B cell (primary cell): ENCODE measurements around the gene MYRIP. TPM values are rescaled to one million over a fixed set of nuclear protein-coding genes. Genes with fewer than 3 reads are reported as not detected.

ENCODE experiments used
- ATAC-seq: fragments of 200-7000 bp; cut with Tn5 transposase; one replicate; pipeline ENCODE4 v1.10.0; 2021; ENCODE audit warnings: low read depth, mild to moderate bottlenecking, moderate number of reproducible peaks, moderate library complexity
- CTCF ChIA-PET: fragments of 350-600 bp; sonication (Branson Sonifier 250); formaldehyde crosslinking; loops from one replicate; lab custom pipeline; 2021; ENCODE audit warnings: antibody characterized with exemption, inconsistent platforms; lab: Charles Lee
- POLR2A ChIA-PET: fragments of 350-600 bp; sonication (Branson Sonifier 250); formaldehyde crosslinking; loops from one replicate; lab custom pipeline; 2021; ENCODE audit warnings: antibody characterized with exemption; lab: Charles Lee
- DNase-seq: peaks from one replicate; pipeline ENCODE4 v3.0.0; 2013
- H2AFZ ChIP-seq: 2 replicates; pipeline ENCODE4 v1.6.1; 2012; ENCODE audit warnings: mild to moderate bottlenecking, low read depth, low read length; ENCODE audit not compliant: insufficient read depth, poor library complexity, severe bottlenecking
- H3K27ac ChIP-seq, 2 donors: 1 replicate in 1 of 2; 2 replicates in 1 of 2; pipeline ENCODE4 v1.5.1; 2012 to 2013; ENCODE audit warnings: low read length in 2 of 2, mild to moderate bottlenecking in 2 of 2, moderate library complexity in 1 of 2
- H3K27me3 ChIP-seq, 4 experiments: fragments of 200-600 bp in 1 of 4; sonication (generic) in 1 of 4; replicated peaks in 1 of 4; 1 replicate in 2 of 4; 2 replicates in 2 of 4; pipeline versions ENCODE4 v1.6.1 to v1.7.0; 2013 to 2016; ENCODE audit warnings: low read length in 3 of 4, mild to moderate bottlenecking in 2 of 4, mixed read lengths in 1 of 4, moderate library complexity in 1 of 4; ENCODE audit not compliant: insufficient read depth in 4 of 4, control insufficient read depth in 3 of 4; ENCODE audit errors: control extremely low read depth in 1 of 4
- H3K36me3 ChIP-seq, 2 experiments: replicated peaks in 1 of 2; 1 replicate in 1 of 2; 2 replicates in 1 of 2; pipeline versions ENCODE4 v1.6.1 to v1.7.1; 2013; ENCODE audit warnings: low read length in 1 of 2; ENCODE audit not compliant: insufficient read depth in 2 of 2, control insufficient read depth in 1 of 2; ENCODE audit errors: control extremely low read depth in 1 of 2, extremely low read depth in 1 of 2
- H3K4me1 ChIP-seq, 2 donors: fragments of 200-600 bp in 1 of 2; sonication (generic) in 1 of 2; 1 replicate in 1 of 2; 2 replicates in 1 of 2; pipeline versions ENCODE4 v1.5.1 to v1.6.1; 2013 to 2017; ENCODE audit warnings: low read length in 2 of 2; ENCODE audit not compliant: control insufficient read depth in 2 of 2, insufficient read depth in 2 of 2
- H3K4me2 ChIP-seq: replicated peaks from 2 replicates; pipeline ENCODE3; 2012; ENCODE audit warnings: mild to moderate bottlenecking, low read depth, low read length; ENCODE audit not compliant: poor library complexity, severe bottlenecking
- H3K4me3 ChIP-seq, 5 experiments: fragments of 200-600 bp in 1 of 5; sonication (generic) in 1 of 5; 1 replicate in 3 of 5; 2 replicates in 2 of 5; pipeline versions ENCODE4 v1.5.1 to v1.7.0; 2011 to 2016; ENCODE audit warnings: low read length in 4 of 5, mild to moderate bottlenecking in 4 of 5, low read depth in 2 of 5, control low read depth in 1 of 5, moderate library complexity in 1 of 5; ENCODE audit not compliant: insufficient read depth in 1 of 5; ENCODE audit errors: control extremely low read depth in 1 of 5, extremely low read depth in 1 of 5
- H3K79me2 ChIP-seq: fragments of 200-600 bp; sonication (generic); one replicate; pipeline ENCODE4 v1.6.0; 2016; ENCODE audit warnings: low read length; ENCODE audit not compliant: control insufficient read depth, insufficient read depth
- H3K9ac ChIP-seq: fragments of 200-600 bp; sonication (generic); 2 replicates; pipeline ENCODE4 v1.6.1; 2017; ENCODE audit warnings: mild to moderate bottlenecking, low read length, moderate library complexity
- H3K9me3 ChIP-seq, 3 donors: one replicate each; pipeline versions ENCODE4 v1.6.1 to v1.7.1; 2013; ENCODE audit warnings: low read length in 2 of 3; ENCODE audit not compliant: control insufficient read depth in 2 of 3, insufficient read depth in 1 of 3; ENCODE audit errors: control extremely low read depth in 1 of 3
- H4K20me1 ChIP-seq: 2 replicates; pipeline ENCODE4 v1.6.0; 2012; ENCODE audit warnings: mild to moderate bottlenecking, low read length; ENCODE audit not compliant: insufficient read depth, control insufficient read depth, poor library complexity, severe bottlenecking
- H3K27ac Mint-ChIP-seq: one replicate; pipeline ENCODE4 v1.8.0; 2021; ENCODE audit warnings: mixed read lengths
- H3K27me3 Mint-ChIP-seq: one replicate; pipeline ENCODE4 v1.8.0; 2021; ENCODE audit warnings: mixed read lengths
- H3K4me1 Mint-ChIP-seq: one replicate; pipeline ENCODE4 v1.8.0; 2021; ENCODE audit warnings: mixed read lengths
- H3K4me3 Mint-ChIP-seq: one replicate; pipeline ENCODE4 v1.8.0; 2021; ENCODE audit warnings: mixed read lengths
- H3K9me3 Mint-ChIP-seq: one replicate; pipeline ENCODE4 v1.8.0; 2022; ENCODE audit warnings: mixed read lengths; ENCODE audit not compliant: insufficient read depth
- EZH2 ChIP-seq: IDR thresholded peaks from 2 replicates; pipeline ENCODE4 v1.6.1; 2012; ENCODE audit warnings: borderline replicate concordance, low read depth, mild to moderate bottlenecking, moderate library complexity, low read length; ENCODE audit not compliant: insufficient read depth, poor library complexity, severe bottlenecking
- WGBS: methylation state at CpG from one replicate; pipeline ENCODE4 v1.1.5; 2013; ENCODE audit warnings: missing lambda C conversion rate; ENCODE audit not compliant: insufficient coverage; 5-methylcytosine and 5-hydroxymethylcytosine counted together
- intact Hi-C: fragments of 100-400 bp; cut with micrococcal nuclease; formaldehyde crosslinking; loops from one replicate; pipeline ENCODE4 v1.10.0; 2022
- polyA plus RNA-seq: library from polyadenylated mRNA; depleted of rRNA; stranded (reverse); fragments of >200 nt; gene quantifications from 2 replicates; pipeline ENCODE4 v1.2.3, GENCODE V29; 2012
- total RNA-seq, 2 donors: library from RNA; stranded (reverse); fragments of 120-200 nt in 1 of 2; gene quantifications; 1 replicate in 1 of 2; 2 replicates in 1 of 2; pipeline versions ENCODE4 v1.2.3 to v1.2.4, GENCODE V29; 2013 to 2022
- TF ChIP-seq, protein P1 (sequence below): fragments of 200-600 bp; IDR thresholded peaks from one replicate; pipeline ENCODE4 v1.8.0; 2022; ENCODE audit warnings: antibody characterized with exemption, mild to moderate bottlenecking

Gene MYRIP
- total and polyA plus RNA-seq, 2 donors (not counting 1 experiment from before 2014, with no cell fraction given): 0.03 to 0.10 TPM

DNA sequence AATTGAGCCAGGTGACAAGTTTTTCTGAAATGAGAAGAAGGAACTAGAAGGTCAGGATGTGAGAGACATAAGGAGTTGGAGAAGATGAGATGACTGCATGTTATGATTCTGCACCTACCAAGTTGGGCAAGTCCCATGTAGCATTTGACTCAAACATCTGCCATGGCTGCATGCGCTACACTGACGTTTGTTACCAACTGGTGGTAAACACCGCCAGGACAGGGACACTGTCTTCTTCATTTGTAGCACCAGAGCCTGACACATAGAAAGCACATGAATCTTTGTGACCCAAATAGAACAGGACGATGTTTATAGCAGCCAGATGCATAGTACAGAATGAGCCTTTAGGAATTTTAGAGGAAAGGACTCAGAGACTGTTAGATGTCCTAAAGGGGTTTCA lies 236.7 kb downstream of the MYRIP start:
- H3K27me3 ChIP-seq: no peaks in the 10 kb centered on the region
- Mint-ChIP-seq H3K27me3 (no peaks in the 10 kb centered on the region), H3K4me1 (no peaks in the 10 kb centered on the region), H3K9me3 (peaks cover 9% of the 10 kb centered on the region), H3K27ac (no peak overlapping the region), H3K4me3 (no peak overlapping the region)
- DNase-seq: no peak
- peaks cover 0 to 4% (median 0%) of the 10 kb centered on the region in 3 donors for H3K9me3 ChIP-seq
- no peak for TF ChIP-seq EZH2
- TF ChIP-seq, protein P1, sequence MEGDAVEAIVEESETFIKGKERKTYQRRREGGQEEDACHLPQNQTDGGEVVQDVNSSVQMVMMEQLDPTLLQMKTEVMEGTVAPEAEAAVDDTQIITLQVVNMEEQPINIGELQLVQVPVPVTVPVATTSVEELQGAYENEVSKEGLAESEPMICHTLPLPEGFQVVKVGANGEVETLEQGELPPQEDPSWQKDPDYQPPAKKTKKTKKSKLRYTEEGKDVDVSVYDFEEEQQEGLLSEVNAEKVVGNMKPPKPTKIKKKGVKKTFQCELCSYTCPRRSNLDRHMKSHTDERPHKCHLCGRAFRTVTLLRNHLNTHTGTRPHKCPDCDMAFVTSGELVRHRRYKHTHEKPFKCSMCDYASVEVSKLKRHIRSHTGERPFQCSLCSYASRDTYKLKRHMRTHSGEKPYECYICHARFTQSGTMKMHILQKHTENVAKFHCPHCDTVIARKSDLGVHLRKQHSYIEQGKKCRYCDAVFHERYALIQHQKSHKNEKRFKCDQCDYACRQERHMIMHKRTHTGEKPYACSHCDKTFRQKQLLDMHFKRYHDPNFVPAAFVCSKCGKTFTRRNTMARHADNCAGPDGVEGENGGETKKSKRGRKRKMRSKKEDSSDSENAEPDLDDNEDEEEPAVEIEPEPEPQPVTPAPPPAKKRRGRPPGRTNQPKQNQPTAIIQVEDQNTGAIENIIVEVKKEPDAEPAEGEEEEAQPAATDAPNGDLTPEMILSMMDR: no peak
- H3K4me3 ChIP-seq: no peak overlapping the region
- H3K79me2 ChIP-seq: no peaks in the 10 kb centered on the region
- H2AFZ ChIP-seq: no peak overlapping the region
- no peak overlapping the region for H3K27ac ChIP-seq
- POLR2A ChIA-PET: no interaction called here
- no peak overlapping the region for H3K9ac ChIP-seq
- CTCF ChIA-PET: no interaction called here
- no peaks in the 10 kb centered on the region for H3K4me1 ChIP-seq
- no peaks in the 10 kb centered on the region for H4K20me1 ChIP-seq
- intact Hi-C loops: no loop called here
- ATAC-seq: no peak
- WGBS: 97% methylated on average over 4 of the region's 4 CpGs
- no peak overlapping the region for H3K4me2 ChIP-seq
- no peaks in the 10 kb centered on the region for H3K36me3 ChIP-seq

DNA sequence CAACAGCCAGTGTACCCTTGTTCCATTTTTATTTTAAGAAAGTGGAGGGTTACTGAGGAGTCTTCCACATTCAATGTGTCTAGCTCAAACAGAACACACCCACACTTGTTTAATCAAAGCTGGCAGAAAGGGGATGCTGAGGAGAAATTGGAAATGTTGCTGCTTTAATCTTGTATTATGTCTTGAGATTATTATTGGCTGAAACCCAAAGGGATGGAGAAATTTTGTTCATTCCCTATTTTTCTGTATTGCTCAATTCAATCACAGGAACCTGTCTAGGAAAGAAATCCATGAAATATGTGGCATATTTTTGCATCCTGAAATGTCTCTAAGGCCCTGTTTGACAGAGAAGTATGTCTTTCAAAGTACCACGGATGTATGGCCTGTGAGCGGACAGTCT lies 238.0 kb downstream of the MYRIP start:
- whole genome bisulfite sequencing: no CpG with 5 or more reads among the region's 2 CpGs

More for the DNA sequence above, 238.0 kb downstream of the MYRIP start:
- Histone ChIP-seq H3K9ac (no peak overlapping the region), H3K79me2 (no peaks in the 10 kb centered on the region), H3K4me1 (no peaks in the 10 kb centered on the region), H3K27ac (no peak overlapping the region), H4K20me1 (no peaks in the 10 kb centered on the region), H3K4me2 (no peak overlapping the region), H3K36me3 (no peaks in the 10 kb centered on the region), H3K27me3 (no peaks in the 10 kb centered on the region), H2AFZ (no peak overlapping the region), H3K9me3 (peaks cover 0 to 4% (median 0%) of the 10 kb centered on the region in 3 donors), H3K4me3 (no peak overlapping the region)
- DNase-seq (no peak), ATAC-seq (no peak)
- no peak overlapping the region for H3K27ac Mint-ChIP-seq
- ChIA-PET POLR2A (no interaction called here), CTCF (no interaction called here)
- no peak overlapping the region for H3K4me3 Mint-ChIP-seq
- no peaks in the 10 kb centered on the region for H3K27me3 Mint-ChIP-seq
- TF ChIP-seq, protein P1: no peak
- no peak for TF ChIP-seq EZH2
- intact Hi-C loops: no loop called here
- peaks cover 9% of the 10 kb centered on the region for H3K9me3 Mint-ChIP-seq
- no peaks in the 10 kb centered on the region for H3K4me1 Mint-ChIP-seq
